Measurements from ENCODE around the gene SEZ6. TPM values are rescaled to one million over a fixed set of nuclear protein-coding genes. Genes with fewer than 3 reads are reported as not detected.

Gene SEZ6, protein sequence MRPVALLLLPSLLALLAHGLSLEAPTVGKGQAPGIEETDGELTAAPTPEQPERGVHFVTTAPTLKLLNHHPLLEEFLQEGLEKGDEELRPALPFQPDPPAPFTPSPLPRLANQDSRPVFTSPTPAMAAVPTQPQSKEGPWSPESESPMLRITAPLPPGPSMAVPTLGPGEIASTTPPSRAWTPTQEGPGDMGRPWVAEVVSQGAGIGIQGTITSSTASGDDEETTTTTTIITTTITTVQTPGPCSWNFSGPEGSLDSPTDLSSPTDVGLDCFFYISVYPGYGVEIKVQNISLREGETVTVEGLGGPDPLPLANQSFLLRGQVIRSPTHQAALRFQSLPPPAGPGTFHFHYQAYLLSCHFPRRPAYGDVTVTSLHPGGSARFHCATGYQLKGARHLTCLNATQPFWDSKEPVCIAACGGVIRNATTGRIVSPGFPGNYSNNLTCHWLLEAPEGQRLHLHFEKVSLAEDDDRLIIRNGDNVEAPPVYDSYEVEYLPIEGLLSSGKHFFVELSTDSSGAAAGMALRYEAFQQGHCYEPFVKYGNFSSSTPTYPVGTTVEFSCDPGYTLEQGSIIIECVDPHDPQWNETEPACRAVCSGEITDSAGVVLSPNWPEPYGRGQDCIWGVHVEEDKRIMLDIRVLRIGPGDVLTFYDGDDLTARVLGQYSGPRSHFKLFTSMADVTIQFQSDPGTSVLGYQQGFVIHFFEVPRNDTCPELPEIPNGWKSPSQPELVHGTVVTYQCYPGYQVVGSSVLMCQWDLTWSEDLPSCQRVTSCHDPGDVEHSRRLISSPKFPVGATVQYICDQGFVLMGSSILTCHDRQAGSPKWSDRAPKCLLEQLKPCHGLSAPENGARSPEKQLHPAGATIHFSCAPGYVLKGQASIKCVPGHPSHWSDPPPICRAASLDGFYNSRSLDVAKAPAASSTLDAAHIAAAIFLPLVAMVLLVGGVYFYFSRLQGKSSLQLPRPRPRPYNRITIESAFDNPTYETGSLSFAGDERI
- total RNA-seq, result under 1 TPM in 1 of 7 donors, not detected in 6; 0.88 TPM
- not detected for polyA plus RNA-seq
- long read RNA-seq, donor 1, result 0 reads
- long read RNA-seq, donor 2, result 0 reads

DNA sequence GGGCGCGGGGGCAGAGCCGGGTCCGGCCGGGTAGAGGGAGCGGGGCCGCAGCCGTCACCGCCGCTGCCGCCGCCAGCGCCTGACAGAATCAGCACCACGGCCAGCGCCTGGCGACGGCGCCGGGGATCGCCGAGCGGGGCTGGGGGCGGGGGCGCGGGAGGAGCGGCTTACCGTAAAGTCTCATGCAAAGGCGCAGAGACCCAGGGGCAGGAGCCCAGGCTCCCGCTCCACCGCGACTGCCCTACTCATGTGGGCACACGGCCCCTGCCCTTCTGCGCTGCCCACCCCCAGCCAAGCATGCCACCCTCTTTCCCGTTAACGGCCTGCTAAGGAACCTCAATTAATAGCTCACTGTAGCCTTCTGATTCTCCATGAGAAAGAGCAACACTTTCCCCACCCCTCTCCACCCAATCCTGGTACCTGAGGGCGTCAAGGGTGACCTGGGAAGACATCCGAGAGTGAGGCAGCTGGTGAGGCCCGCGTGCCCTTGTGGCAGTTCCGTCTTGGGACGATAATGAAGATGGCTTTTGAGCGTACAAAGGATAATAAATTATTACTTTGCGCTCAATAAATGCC is at the start of gene SEZ6:
TSS of gene SEZ6 (minus strand) at position 98 of the 576 bp plus-strand sequence. CDS start 164 bp downstream, outside the sequence.
- intact Hi-C loops (cut with DNase I; ENCODE audit: low total_unique reads), result no loop called here
- no peaks in the 10 kb centered on the region for H3K36me3 ChIP-seq
- H3K27ac ChIP-seq, result no peak within 1 kb of the TSS
- H3K4me1 ChIP-seq, result peaks cover 0 to 14% (median 7%) of the 10 kb centered on the region in 6 donors
- peak within 1 kb of the TSS in 2 of 8 donors; percentile 13 to 45 for H3K4me3 ChIP-seq
- no peaks in the 10 kb centered on the region for H3K9me3 ChIP-seq
- TF ChIP-seq POLR2A (IDR thresholded peaks at IDR 0.05) (no peak), POLR2AphosphoS5 (IDR thresholded peaks at IDR 0.05) (peak in 1 of 3 donors; percentile 46)
- TF ChIP-seq, protein P1, sequence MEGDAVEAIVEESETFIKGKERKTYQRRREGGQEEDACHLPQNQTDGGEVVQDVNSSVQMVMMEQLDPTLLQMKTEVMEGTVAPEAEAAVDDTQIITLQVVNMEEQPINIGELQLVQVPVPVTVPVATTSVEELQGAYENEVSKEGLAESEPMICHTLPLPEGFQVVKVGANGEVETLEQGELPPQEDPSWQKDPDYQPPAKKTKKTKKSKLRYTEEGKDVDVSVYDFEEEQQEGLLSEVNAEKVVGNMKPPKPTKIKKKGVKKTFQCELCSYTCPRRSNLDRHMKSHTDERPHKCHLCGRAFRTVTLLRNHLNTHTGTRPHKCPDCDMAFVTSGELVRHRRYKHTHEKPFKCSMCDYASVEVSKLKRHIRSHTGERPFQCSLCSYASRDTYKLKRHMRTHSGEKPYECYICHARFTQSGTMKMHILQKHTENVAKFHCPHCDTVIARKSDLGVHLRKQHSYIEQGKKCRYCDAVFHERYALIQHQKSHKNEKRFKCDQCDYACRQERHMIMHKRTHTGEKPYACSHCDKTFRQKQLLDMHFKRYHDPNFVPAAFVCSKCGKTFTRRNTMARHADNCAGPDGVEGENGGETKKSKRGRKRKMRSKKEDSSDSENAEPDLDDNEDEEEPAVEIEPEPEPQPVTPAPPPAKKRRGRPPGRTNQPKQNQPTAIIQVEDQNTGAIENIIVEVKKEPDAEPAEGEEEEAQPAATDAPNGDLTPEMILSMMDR (IDR thresholded peaks at IDR 0.05 in 8 of 11, conservative IDR thresholded peaks at IDR 0.05 in 3 of 11), result peak in 3 of 11 experiments; percentile 17 to 22 (median 21)
- peaks cover 6 to 89% (median 47%) of the 10 kb centered on the region in 7 donors for H3K27me3 ChIP-seq (replicated peaks in 1 of 7)
- WGBS, 5 donors, result 5 to 25% (median 6%) methylated on average over 10 to 43 of the region's 43 CpGs
- DNase-seq, result peak; percentile 84

DNA sequence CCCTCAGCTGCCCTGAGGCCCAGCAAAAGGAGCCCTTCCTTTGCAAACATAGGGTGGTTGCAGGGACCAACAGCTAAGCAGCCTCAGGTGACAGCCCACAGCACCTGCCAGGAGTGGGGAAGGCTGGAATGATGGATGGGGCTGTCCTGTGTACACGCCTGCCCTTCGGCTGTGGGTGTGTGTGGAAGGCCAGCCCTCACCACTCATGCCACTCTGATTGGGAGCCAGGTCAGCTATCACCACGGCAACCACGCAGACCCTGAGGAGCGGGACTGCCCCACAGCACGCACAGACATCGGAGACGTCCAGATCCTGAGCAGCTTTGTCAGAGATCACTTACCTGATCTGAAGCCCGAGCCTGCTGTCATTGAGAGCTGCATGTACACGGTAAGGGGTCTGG is 49.0 kb upstream of the SEZ6 start:
- Histone ChIP-seq H3K4me1 (no peaks in the 10 kb centered on the region), H3K27me3 (replicated peaks in 1 of 7) (no peaks in the 10 kb centered on the region), H3K9me3 (no peaks in the 10 kb centered on the region), H3K27ac (no peak overlapping the region), H3K4me3 (no peak overlapping the region), H3K36me3 (no peaks in the 10 kb centered on the region)
- 75 to 84% (median 81%) methylated on average over 6 to 10 of the region's 10 CpGs for WGBS, 5 donors
- intact Hi-C loops (cut with DNase I; ENCODE audit: low total_unique reads), result no loop called here
- no peak for DNase-seq
- TF ChIP-seq, protein P1 (IDR thresholded peaks at IDR 0.05 in 8 of 11, conservative IDR thresholded peaks at IDR 0.05 in 3 of 11), result no peak
- TF ChIP-seq POLR2AphosphoS5 (IDR thresholded peaks at IDR 0.05), result no peak
- no peak for TF ChIP-seq POLR2A (IDR thresholded peaks at IDR 0.05)

GRCh38 chr17:29051731-29052130 is 45.9 kb upstream of the SEZ6 start:
- Histone ChIP-seq H3K4me3 (no peak overlapping the region), H3K9me3 (no peaks in the 10 kb centered on the region), H3K36me3 (no peaks in the 10 kb centered on the region), H3K27ac (no peak overlapping the region), H3K27me3 (replicated peaks in 1 of 7) (no peaks in the 10 kb centered on the region), H3K4me1 (peaks cover 0 to under 1% (median 0%) of the 10 kb centered on the region in 6 donors)
- no peak for DNase-seq
- TF ChIP-seq, protein P1 (IDR thresholded peaks at IDR 0.05 in 8 of 11, conservative IDR thresholded peaks at IDR 0.05 in 3 of 11), result no peak
- TF ChIP-seq POLR2A (IDR thresholded peaks at IDR 0.05), result no peak
- 74 to 85% (median 81%) methylated on average over 6 of the region's 6 CpGs for WGBS, 5 donors
- intact Hi-C loops (cut with DNase I; ENCODE audit: low total_unique reads), result no loop called here

Data from spleen (tissue), 13 donors.